ENCODE results near the gene METTL25B. TPM values are rescaled to one million over a fixed set of nuclear protein-coding genes. Genes with fewer than 3 reads are reported as not detected.

The METTL25B gene
- total and polyA plus RNA-seq, 2 of the 13 experiments (the other 11 are each of a cell fraction or from before 2014, with no cell fraction given), result 11.9 to 24.0 TPM

GRCh38 chr1:156712626-156713025 is 15.6 kb upstream of the METTL25B start (continued):
- TF ChIP-seq ATF6 (CRISPR knock-in tag; conservative IDR thresholded peaks at IDR 0.05) (no peak), SRSF1 (optimal IDR thresholded peaks at IDR 0.05; ENCODE audit: low read depth, low read length) (no peak)
- TF ChIP-seq, protein P1, sequence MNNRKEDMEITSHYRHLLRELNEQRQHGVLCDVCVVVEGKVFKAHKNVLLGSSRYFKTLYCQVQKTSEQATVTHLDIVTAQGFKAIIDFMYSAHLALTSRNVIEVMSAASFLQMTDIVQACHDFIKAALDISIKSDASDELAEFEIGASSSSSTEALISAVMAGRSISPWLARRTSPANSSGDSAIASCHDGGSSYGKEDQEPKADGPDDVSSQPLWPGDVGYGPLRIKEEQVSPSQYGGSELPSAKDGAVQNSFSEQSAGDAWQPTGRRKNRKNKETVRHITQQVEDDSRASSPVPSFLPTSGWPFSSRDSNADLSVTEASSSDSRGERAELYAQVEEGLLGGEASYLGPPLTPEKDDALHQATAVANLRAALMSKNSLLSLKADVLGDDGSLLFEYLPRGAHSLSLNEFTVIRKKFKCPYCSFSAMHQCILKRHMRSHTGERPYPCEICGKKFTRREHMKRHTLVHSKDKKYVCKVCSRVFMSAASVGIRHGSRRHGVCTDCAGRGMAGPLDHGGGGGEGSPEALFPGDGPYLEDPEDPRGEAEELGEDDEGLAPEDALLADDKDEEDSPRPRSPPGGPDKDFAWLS (CRISPR knock-in tag; IDR thresholded peaks at IDR 0.05; ENCODE audit: borderline replicate concordance), result no peak

- H3K9ac ChIP-seq (ENCODE audit: insufficient read depth, low read depth, low read length), result no peak overlapping the region
- in situ Hi-C loops (cut with HindIII; ENCODE audit: extremely low pct_ligation_motif_present, low pct_unique_long_range_greater_than_20kb), result no loop called here
- peaks cover 2 to 5% of the 10 kb centered on the region in 2 experiments; a peak in 1 of 5 replicates for H3K27me3 ChIP-seq (ENCODE audit: control insufficient read depth in 1 of 2, insufficient read depth in 2 of 2, low read length in 2 of 2)
- CTCF ChIA-PET (ENCODE audit: low intra/inter-chr PET ratio, low total read pairs), result interaction anchor here (0.9 kb wide), 1 partner anchor 11 kb away, joined by 3 read pairs; no protein-coding TSS in a partner anchor
- 0 out of 5 replicates have a peak, but pooled peaks cover 0 to under 1% of the 10 kb centered on the region in 2 experiments for H3K36me3 ChIP-seq (replicated peaks in 1 of 2; ENCODE audit: control insufficient read depth in 1 of 2, insufficient read depth in 2 of 2, low read length in 2 of 2)
- FAIRE-seq, result no peak
- 0 out of 2 replicates have a peak, but pooled peaks cover 6% of the 10 kb centered on the region for H3K4me1 ChIP-seq (ENCODE audit: insufficient read depth, low read length)
- intact Hi-C loops (cut with micrococcal nuclease; ENCODE audit: unreplicated experiment), result no loop called here
- BruUV-seq (replicated peaks), result no TSS peak
- H3K27ac ChIP-seq (ENCODE audit: extremely low read length, insufficient read depth, low read length), result no peak overlapping the region
- H3K4me3 ChIP-seq (replicated peaks in 1 of 3; ENCODE audit: insufficient read depth in 1 of 3, low read depth in 2 of 3, low read length in 3 of 3), result no peak overlapping the region
- POLR2A ChIA-PET, result interaction anchor here (0.7 kb wide), 1 partner anchor 21 kb away, joined by 3 read pairs; no protein-coding TSS in a partner anchor
- no peak for ATAC-seq
- H2AFZ ChIP-seq (ENCODE audit: low read length), result no peak overlapping the region
- H3K4me2 ChIP-seq (ENCODE audit: low read depth, low read length), result no peak overlapping the region
- 85% methylated on average over 3 of the region's 3 CpGs for WGBS (ENCODE audit: low lambda C conversion rate)
- no peaks in the 10 kb centered on the region for H3K9me3 ChIP-seq (ENCODE audit: low read length)
- DNase-seq (ENCODE audit: low spot score), result no peak
- H4K20me1 ChIP-seq (ENCODE audit: insufficient read depth, low read length), result no peaks in the 10 kb centered on the region
- no peaks in the 10 kb centered on the region for H3K79me2 ChIP-seq (ENCODE audit: insufficient read depth, low read length)
- no peak for TF ChIP-seq TP53 (CRISPR knock-in tag; conservative IDR thresholded peaks at IDR 0.05)
- TF ChIP-seq ZNF282 (IDR thresholded peaks at IDR 0.05; ENCODE audit: partially characterized antibody), result no peak
- no peak for TF ChIP-seq ZNF431 (CRISPR knock-in tag; IDR thresholded peaks at IDR 0.05; ENCODE audit: borderline replicate concordance, low read depth)
- TF ChIP-seq SOX13 (IDR thresholded peaks at IDR 0.05), result no peak
- no peak for TF ChIP-seq SOX13 (CRISPR knock-in tag; conservative IDR thresholded peaks at IDR 0.05 in 1 of 2, IDR thresholded peaks at IDR 0.05 in 1 of 2)
- no peak for TF ChIP-seq GLI4 (CRISPR knock-in tag; IDR thresholded peaks at IDR 0.05; ENCODE audit: borderline replicate concordance)
- TF ChIP-seq ZNF841 (CRISPR knock-in tag; IDR thresholded peaks at IDR 0.05; ENCODE audit: borderline replicate concordance), result no peak
- no peak for TF ChIP-seq ZZZ3 (CRISPR knock-in tag; IDR thresholded peaks at IDR 0.05; ENCODE audit: borderline replicate concordance)
- TF ChIP-seq, protein P2, sequence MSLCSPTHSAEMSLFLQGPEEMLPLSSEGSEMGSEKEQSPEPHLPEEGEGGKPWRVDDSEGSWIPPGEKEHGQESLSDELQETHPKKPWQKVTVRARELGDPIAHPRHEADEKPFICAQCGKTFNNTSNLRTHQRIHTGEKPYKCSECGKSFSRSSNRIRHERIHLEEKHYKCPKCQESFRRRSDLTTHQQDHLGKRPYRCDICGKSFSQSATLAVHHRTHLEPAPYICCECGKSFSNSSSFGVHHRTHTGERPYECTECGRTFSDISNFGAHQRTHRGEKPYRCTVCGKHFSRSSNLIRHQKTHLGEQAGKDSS (CRISPR knock-in tag; IDR thresholded peaks at IDR 0.05; ENCODE audit: borderline replicate concordance, low read depth), result no peak
- TF ChIP-seq YEATS4 (CRISPR knock-in tag; IDR thresholded peaks at IDR 0.05; ENCODE audit: borderline replicate concordance), result no peak
- no peak for TF ChIP-seq ZMYM2 (CRISPR knock-in tag; IDR thresholded peaks at IDR 0.05)
- no peak for TF ChIP-seq ZBTB7A (CRISPR knock-in tag; IDR thresholded peaks at IDR 0.05)
- TF ChIP-seq MAFG (CRISPR knock-in tag; IDR thresholded peaks at IDR 0.05), result no peak
- TF ChIP-seq ZNF263 (CRISPR knock-in tag; IDR thresholded peaks at IDR 0.05), result no peak
- TF ChIP-seq THRA (CRISPR knock-in tag; IDR thresholded peaks at IDR 0.05; ENCODE audit: borderline replicate concordance), result no peak
Observed at GRCh38 chr1:156714830-156715229, 13.4 kb upstream of the METTL25B start.

All from HepG2 (cell line).